ENCODE results near the gene TFB2M.
A peak's percentile ranks its signal among the peaks of the same experiment; 100 is the strongest.
"Not testable (repeated sequence)": the region's sequence is repeated elsewhere in the genome, so short reads cannot be mapped to it uniquely, and the experiment has no call there.

Gene TFB2M

DNA sequence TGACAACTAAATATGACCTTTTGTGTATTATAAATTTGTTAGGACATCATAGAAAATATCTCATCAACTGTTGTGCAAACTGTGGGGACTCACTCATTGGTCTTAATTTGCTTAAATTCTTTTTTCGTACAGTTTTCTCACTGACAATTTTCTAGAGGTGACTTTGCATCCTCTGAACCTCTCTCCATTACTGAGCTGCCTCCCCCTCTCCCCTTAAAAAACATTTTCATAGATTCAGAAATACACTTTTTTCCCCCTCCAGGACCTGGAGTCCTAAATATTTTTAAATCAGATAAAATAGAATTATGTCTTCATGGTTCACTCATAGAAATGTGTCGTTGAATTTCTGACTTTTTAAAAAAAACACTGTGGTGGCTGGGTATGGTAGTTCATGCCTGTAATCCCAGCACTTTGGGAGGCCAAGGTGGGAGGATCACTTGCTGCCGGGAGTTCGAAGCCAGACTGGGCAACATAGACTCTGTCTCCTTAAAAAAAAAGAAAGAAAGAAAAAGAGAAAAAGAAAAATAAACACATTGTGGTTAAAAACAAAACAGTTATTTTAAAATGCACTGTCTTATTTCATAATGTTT lies 1.7 kb upstream of the TFB2M start:
- H3K4me1 ChIP-seq (ENCODE audit: control insufficient read depth, low read depth, low read length) = peaks cover 7% of the 10 kb centered on the region
- peak overlapping the region; percentile 96 for H3K4me3 ChIP-seq (ENCODE audit: low read length)
- H3K27me3 ChIP-seq (ENCODE audit: control insufficient read depth, insufficient read depth, low read length) = no peaks in the 10 kb centered on the region
- H3K36me3 ChIP-seq (ENCODE audit: control insufficient read depth, low read depth, low read length) = no peaks in the 10 kb centered on the region
- no peak overlapping the region for H3K27ac ChIP-seq (ENCODE audit: low read length)
- H3K9me3 ChIP-seq (ENCODE audit: control insufficient read depth, low read depth, low read length) = no peaks in the 10 kb centered on the region
- peak overlapping the region; percentile 77 for H3K9ac ChIP-seq (ENCODE audit: low read length)

DNA sequence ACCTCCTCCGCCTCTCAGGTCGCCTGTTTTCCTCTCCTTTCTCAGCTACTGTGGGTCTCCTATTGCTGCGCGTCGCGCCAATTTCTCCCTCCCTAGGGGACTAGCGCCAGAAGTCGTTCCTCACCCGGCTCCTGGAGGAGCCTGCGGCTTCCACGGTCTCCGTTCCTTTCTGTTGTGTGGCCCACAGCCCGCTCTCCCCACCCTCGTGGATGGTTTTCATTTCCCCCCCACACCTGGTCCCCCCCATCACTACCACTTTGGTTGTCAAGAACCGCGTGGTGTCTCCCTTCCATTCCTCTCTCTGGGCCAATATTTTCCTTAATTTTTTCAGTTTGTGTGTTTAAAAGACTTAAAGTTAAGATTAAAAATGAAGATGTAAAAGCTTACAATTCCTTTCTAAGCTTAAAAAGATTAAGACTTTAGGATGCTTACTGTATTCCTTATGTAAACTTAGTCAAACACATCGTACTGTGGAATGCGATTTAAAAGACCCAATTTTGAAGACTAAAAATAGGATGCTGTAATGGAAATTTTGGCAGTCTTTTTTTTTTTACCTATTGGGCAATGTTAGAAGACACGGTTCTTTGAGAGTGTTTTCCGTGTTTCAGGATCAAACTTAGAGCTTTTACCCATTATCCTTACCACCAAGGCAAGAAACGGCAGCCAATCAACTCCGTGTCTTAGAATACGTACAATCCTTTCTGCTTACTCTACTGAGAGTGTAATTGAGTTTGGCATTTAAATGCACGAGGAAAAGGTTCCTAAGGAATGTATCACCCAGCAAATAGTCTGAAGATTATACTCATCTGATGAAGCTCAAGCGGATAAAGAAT lies 968 bp upstream of the TFB2M start:
- Histone ChIP-seq H3K4me3 (ENCODE audit: low read length) (peak overlapping the region; percentile 96), H3K27ac (ENCODE audit: low read length) (peak overlapping the region; percentile 11), H3K4me1 (ENCODE audit: control insufficient read depth, low read depth, low read length) (peaks cover 7% of the 10 kb centered on the region), H3K9me3 (ENCODE audit: control insufficient read depth, low read depth, low read length) (no peaks in the 10 kb centered on the region), H3K9ac (ENCODE audit: low read length) (peak overlapping the region; percentile 77), H3K27me3 (ENCODE audit: control insufficient read depth, insufficient read depth, low read length) (no peaks in the 10 kb centered on the region), H3K36me3 (ENCODE audit: control insufficient read depth, low read depth, low read length) (no peaks in the 10 kb centered on the region)

GRCh38 chr1:246565751-246566127 lies 322 bp downstream of the TFB2M start:
- Histone ChIP-seq H3K4me1 (ENCODE audit: control insufficient read depth, low read depth, low read length) (peaks cover 7% of the 10 kb centered on the region), H3K9ac (ENCODE audit: low read length) (peak overlapping the region; percentile 80), H3K36me3 (ENCODE audit: control insufficient read depth, low read depth, low read length) (no peaks in the 10 kb centered on the region), H3K27me3 (ENCODE audit: control insufficient read depth, insufficient read depth, low read length) (no peaks in the 10 kb centered on the region), H3K27ac (ENCODE audit: low read length) (peak overlapping the region; percentile 52), H3K9me3 (ENCODE audit: control insufficient read depth, low read depth, low read length) (no peaks in the 10 kb centered on the region), H3K4me3 (ENCODE audit: low read length) (peak overlapping the region; percentile 96)

DNA sequence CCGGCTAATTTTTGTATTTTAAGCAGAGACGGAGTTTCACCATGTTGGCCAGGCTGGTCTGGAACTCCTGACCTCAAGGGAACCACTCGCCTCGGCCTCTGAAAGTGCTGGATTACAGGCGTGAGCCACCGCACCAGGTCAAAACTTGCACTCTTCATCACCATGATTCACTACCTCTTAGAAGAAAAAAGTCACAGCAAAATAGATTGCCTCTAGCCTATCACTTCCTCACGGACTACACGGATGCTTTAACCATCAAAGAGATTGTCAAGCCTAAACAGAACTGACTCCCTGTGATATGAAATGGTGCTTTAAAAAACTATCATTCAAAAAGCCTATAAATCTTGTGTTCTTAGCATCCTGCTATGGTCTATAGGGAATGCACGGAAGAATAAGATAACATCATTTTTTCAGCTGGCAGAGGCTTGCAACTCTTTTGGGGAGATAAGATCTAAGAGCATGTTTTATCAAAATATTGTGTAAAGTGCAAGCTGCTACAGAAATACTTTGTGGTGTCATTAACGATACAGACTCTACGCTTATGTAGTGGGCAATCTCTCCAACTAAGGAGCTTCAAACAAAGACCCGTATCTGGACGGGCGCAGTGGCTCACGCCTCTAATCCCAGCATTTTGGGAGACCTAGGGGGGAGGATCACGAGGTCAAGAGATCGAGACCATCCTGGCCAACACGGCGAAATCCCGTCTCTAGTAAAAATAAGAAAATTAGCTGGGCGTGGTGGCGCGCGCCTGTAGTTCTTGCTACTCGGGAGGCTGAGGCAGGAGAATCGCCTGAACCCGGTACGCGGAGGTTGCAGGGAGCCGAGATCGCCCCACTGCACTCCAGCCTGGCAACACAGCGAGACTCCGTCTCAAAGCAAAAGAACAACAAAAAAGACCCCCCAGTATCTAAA lies 966 bp downstream of the TFB2M start:
- no peaks in the 10 kb centered on the region for H3K27me3 ChIP-seq (ENCODE audit: control insufficient read depth, insufficient read depth, low read length)
- peak overlapping the region; percentile 80 for H3K9ac ChIP-seq (ENCODE audit: low read length)
- no peaks in the 10 kb centered on the region for H3K9me3 ChIP-seq (ENCODE audit: control insufficient read depth, low read depth, low read length)
- peaks cover 7% of the 10 kb centered on the region for H3K4me1 ChIP-seq (ENCODE audit: control insufficient read depth, low read depth, low read length)
- peaks cover 5% of the 10 kb centered on the region for H3K36me3 ChIP-seq (ENCODE audit: control insufficient read depth, low read depth, low read length)
- H3K4me3 ChIP-seq (ENCODE audit: low read length) = peak overlapping the region; percentile 96
- no peak overlapping the region for H3K27ac ChIP-seq (ENCODE audit: low read length)

- H3K36me3 ChIP-seq (ENCODE audit: control insufficient read depth, low read depth, low read length) = peaks cover 18% of the 10 kb centered on the region
- H3K27ac ChIP-seq (ENCODE audit: low read length); H3K4me1 ChIP-seq (ENCODE audit: control insufficient read depth, low read depth, low read length); H3K9me3 ChIP-seq (ENCODE audit: control insufficient read depth, low read depth, low read length); H3K27me3 ChIP-seq (ENCODE audit: control insufficient read depth, insufficient read depth, low read length); H3K4me3 ChIP-seq (ENCODE audit: low read length); H3K9ac ChIP-seq (ENCODE audit: low read length): not testable (repeated sequence)
Measured at GRCh38 chr1:246560833-246561232, 5.2 kb downstream of the TFB2M start.

DNA sequence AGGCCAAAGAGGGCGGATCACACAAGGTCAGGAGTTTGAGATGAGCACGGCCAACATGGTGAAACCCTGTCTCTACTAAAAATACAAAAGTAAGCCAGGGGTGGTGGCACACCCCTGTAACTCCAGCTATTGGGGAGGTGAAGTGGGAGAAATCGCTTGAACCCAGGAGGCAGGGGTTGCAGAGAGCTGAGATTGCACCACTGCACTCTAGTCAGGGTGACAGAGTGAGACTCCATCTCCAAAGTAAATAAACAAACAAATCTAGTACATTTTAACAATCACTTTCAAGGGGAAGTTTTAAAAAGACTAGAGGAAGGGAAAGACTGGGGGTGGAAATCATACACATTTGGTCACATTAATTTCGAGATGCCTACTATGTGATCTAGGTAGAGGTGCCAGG lies 6.8 kb downstream of the TFB2M start:
- H3K4me1 ChIP-seq (ENCODE audit: control insufficient read depth, low read depth, low read length) = no peaks in the 10 kb centered on the region
- peaks cover 26% of the 10 kb centered on the region for H3K36me3 ChIP-seq (ENCODE audit: control insufficient read depth, low read depth, low read length)
- H3K4me3 ChIP-seq (ENCODE audit: low read length) = no peak overlapping the region
- no peak overlapping the region for H3K27ac ChIP-seq (ENCODE audit: low read length)
- H3K27me3 ChIP-seq (ENCODE audit: control insufficient read depth, insufficient read depth, low read length) = no peaks in the 10 kb centered on the region
- H3K9ac ChIP-seq (ENCODE audit: low read length) = no peak overlapping the region
- no peaks in the 10 kb centered on the region for H3K9me3 ChIP-seq (ENCODE audit: control insufficient read depth, low read depth, low read length)

DNA sequence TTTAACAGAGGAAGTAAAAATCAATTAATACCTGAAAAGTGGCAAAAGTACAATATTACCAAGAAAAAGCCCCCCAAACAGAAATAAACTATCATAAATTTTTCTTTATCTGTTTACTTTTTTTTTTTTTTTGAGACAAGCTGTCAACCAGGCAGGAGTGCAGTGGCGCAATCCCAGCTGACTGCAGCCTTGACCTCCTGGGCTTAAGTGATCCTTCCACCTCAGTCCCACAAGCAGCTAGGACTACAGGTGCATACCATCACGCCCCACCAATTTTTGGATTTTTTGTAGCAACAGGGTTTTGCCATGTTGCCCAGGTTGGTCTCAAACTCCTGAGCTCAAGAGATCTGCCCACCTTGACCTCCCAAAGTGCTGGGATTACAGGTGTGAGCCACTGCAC lies 8.0 kb downstream of the TFB2M start:
- Histone ChIP-seq H3K9ac (ENCODE audit: low read length) (no peak overlapping the region), H3K4me3 (ENCODE audit: low read length) (no peak overlapping the region), H3K9me3 (ENCODE audit: control insufficient read depth, low read depth, low read length) (no peaks in the 10 kb centered on the region), H3K4me1 (ENCODE audit: control insufficient read depth, low read depth, low read length) (no peaks in the 10 kb centered on the region), H3K36me3 (ENCODE audit: control insufficient read depth, low read depth, low read length) (peaks cover 30% of the 10 kb centered on the region), H3K27me3 (ENCODE audit: control insufficient read depth, insufficient read depth, low read length) (no peaks in the 10 kb centered on the region), H3K27ac (ENCODE audit: low read length) (no peak overlapping the region)

DNA sequence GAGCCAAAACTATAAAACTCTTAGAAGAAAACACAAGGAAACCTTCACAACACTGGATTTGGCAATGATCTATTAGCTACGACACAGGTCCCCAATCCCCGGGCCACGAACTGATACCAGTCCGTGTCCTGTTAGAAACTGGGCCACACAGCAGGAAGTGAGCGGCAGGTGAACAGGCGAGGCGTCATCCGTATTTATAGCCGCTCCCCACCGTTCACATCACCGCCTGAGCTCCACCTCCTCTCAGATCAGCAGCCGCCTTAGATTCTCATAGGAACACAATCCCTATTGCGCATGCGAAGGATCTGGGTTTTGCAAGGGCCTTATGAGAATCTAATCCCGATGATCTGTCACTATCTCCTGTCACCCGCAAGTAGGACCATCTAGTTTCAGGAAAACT lies 11.9 kb downstream of the TFB2M start:
- no peaks in the 10 kb centered on the region for H3K4me1 ChIP-seq (ENCODE audit: control insufficient read depth, low read depth, low read length)
- peaks cover 45% of the 10 kb centered on the region for H3K36me3 ChIP-seq (ENCODE audit: control insufficient read depth, low read depth, low read length)
- H3K4me3 ChIP-seq (ENCODE audit: low read length) = no peak overlapping the region
- no peak overlapping the region for H3K27ac ChIP-seq (ENCODE audit: low read length)
- no peak overlapping the region for H3K9ac ChIP-seq (ENCODE audit: low read length)
- no peaks in the 10 kb centered on the region for H3K27me3 ChIP-seq (ENCODE audit: control insufficient read depth, insufficient read depth, low read length)
- H3K9me3 ChIP-seq (ENCODE audit: control insufficient read depth, low read depth, low read length) = no peaks in the 10 kb centered on the region

GRCh38 chr1:246552110-246552509 lies 14.0 kb downstream of the TFB2M start:
- no peak overlapping the region for H3K4me3 ChIP-seq (ENCODE audit: low read length)
- peaks cover 55% of the 10 kb centered on the region for H3K36me3 ChIP-seq (ENCODE audit: control insufficient read depth, low read depth, low read length)
- H3K9ac ChIP-seq (ENCODE audit: low read length) = no peak overlapping the region
- H3K27me3 ChIP-seq (ENCODE audit: control insufficient read depth, insufficient read depth, low read length) = no peaks in the 10 kb centered on the region
- H3K27ac ChIP-seq (ENCODE audit: low read length) = no peak overlapping the region
- H3K4me1 ChIP-seq (ENCODE audit: control insufficient read depth, low read depth, low read length) = no peaks in the 10 kb centered on the region
- H3K9me3 ChIP-seq (ENCODE audit: control insufficient read depth, low read depth, low read length) = no peaks in the 10 kb centered on the region

GRCh38 chr1:246550402-246550801 lies 15.7 kb downstream of the TFB2M start:
- Histone ChIP-seq H3K9me3 (ENCODE audit: control insufficient read depth, low read depth, low read length) (no peaks in the 10 kb centered on the region), H3K36me3 (ENCODE audit: control insufficient read depth, low read depth, low read length) (peaks cover 47% of the 10 kb centered on the region), H3K27ac (ENCODE audit: low read length) (no peak overlapping the region), H3K4me3 (ENCODE audit: low read length) (no peak overlapping the region), H3K27me3 (ENCODE audit: control insufficient read depth, insufficient read depth, low read length) (no peaks in the 10 kb centered on the region), H3K9ac (ENCODE audit: low read length) (no peak overlapping the region), H3K4me1 (ENCODE audit: control insufficient read depth, low read depth, low read length) (no peaks in the 10 kb centered on the region)

DNA sequence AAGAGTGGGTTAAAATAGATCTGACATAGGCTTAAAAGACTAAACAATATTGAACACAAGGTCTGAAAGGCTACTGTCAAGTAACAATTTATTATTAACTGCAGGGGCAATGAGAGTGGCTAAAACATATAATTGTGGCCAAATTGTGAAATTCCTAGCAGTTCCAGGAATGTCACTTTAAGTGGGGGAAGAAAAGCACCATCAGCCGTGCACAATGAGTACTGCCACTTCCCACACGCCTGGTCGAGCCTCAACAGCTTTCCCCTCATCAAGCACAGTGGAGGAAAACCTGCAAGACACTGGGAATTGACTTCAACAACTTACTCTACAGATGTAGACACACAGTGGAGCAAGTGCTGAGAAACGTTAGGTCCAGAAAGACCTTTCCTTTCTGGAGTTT lies 16.4 kb downstream of the TFB2M start:
- Histone ChIP-seq H3K27me3 (ENCODE audit: control insufficient read depth, insufficient read depth, low read length) (no peaks in the 10 kb centered on the region), H3K27ac (ENCODE audit: low read length) (no peak overlapping the region), H3K4me1 (ENCODE audit: control insufficient read depth, low read depth, low read length) (no peaks in the 10 kb centered on the region), H3K4me3 (ENCODE audit: low read length) (no peak overlapping the region), H3K9ac (ENCODE audit: low read length) (no peak overlapping the region), H3K36me3 (ENCODE audit: control insufficient read depth, low read depth, low read length) (peaks cover 42% of the 10 kb centered on the region), H3K9me3 (ENCODE audit: control insufficient read depth, low read depth, low read length) (no peaks in the 10 kb centered on the region)
